ENCODE data around the gene NT5M. TPM values are rescaled to one million over a fixed set of nuclear protein-coding genes. Genes with fewer than 3 reads are reported as not detected.
A peak's percentile ranks its signal among the peaks of the same experiment; 100 is the strongest.
"Not testable (repeated sequence)": the region's sequence is repeated elsewhere in the genome, so short reads cannot be mapped to it uniquely, and the experiment has no call there.

NT5M gene
- total and polyA plus RNA-seq, 9 of the 15 experiments (the other 6 are each of a cell fraction or from before 2014, with no cell fraction given): 0.24 to 10.1 (median 3.4) TPM

DNA sequence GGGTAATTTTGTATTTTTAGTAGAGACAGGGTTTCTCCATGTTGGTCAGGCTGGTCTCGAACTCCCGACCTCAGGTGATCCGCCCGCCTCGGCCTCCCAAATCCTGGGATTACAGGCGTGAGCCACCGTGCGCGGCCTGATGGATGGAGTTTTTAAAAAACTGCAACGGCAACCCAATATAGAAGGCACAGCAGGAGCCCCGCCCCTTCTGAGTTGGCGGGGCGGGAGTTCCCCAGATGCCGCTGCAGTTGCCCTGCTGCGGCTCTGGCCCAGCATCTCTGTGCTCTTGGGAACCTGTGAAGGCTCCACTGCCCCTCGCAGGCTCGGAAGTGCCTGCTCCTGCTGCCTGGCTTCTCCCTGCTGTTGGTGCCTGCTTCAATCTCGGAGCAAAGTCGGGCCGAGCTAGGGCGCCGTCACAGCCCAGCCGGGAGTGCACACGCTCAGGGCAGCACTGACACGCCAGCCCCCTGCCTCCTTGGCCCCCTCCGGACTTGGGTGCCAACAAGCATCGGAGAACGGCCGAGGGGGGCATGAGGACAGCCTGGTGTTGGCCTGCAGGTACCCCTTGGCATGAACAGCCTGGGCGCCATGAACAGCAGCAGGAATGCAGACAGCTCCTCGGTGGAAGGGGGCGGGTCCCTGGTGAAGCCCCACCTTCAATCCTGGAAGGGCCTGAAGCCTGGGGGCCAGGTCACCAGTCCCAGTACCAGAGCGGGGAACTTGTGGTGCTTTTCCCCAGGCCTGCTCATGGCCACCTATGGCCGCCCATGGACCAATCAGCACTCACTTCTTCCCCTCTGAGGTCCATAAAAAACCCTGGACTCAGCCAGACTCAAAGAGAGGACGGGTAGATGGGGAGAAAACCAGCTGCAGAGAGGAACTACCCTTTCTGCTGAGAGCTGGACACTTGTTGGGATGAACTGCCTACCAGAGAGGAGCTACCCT is 2.3 kb upstream of the NT5M start:
- H3K79me2 ChIP-seq (ENCODE audit: control insufficient read depth, insufficient read depth, low read length): peaks cover 35% of the 10 kb centered on the region
- BruUV-seq (replicated peaks): no TSS peak
- no peaks in the 10 kb centered on the region for H3K27me3 ChIP-seq (ENCODE audit: control insufficient read depth in 2 of 2, insufficient read depth in 2 of 2, low read length in 2 of 2)
- DNase-seq (ENCODE audit: extremely low read depth in 1 of 4, low spot score in 3 of 4) (no peak), ATAC-seq (no peak), FAIRE-seq (no peak)
- 97% methylated on average over 16 of the region's 35 CpGs for WGBS (ENCODE audit: insufficient coverage, low coverage, missing lambda C conversion rate)
- no peaks in the 10 kb centered on the region for H4K20me1 ChIP-seq (replicated peaks; ENCODE audit: control insufficient read depth, insufficient read depth, low read length)
- no peaks in the 10 kb centered on the region for H3K9me3 ChIP-seq (replicated peaks; ENCODE audit: control insufficient read depth, insufficient read depth, low read depth, low read length)
- in situ Hi-C loops (cut with MboI): no loop called here
- no peaks in the 10 kb centered on the region for H3K9me1 ChIP-seq (ENCODE audit: control insufficient read depth, insufficient read depth, low read length)
- peaks cover 12 to 15% of the 10 kb centered on the region in 2 experiments; a peak in 4 of 5 replicates for H3K4me1 ChIP-seq (replicated peaks in 1 of 2; ENCODE audit: control insufficient read depth in 2 of 2, insufficient read depth in 2 of 2, low read length in 2 of 2)
- no peak for TF ChIP-seq ZNF561 (CRISPR knock-in tag; conservative IDR thresholded peaks at IDR 0.05)
- TF ChIP-seq, protein P1, sequence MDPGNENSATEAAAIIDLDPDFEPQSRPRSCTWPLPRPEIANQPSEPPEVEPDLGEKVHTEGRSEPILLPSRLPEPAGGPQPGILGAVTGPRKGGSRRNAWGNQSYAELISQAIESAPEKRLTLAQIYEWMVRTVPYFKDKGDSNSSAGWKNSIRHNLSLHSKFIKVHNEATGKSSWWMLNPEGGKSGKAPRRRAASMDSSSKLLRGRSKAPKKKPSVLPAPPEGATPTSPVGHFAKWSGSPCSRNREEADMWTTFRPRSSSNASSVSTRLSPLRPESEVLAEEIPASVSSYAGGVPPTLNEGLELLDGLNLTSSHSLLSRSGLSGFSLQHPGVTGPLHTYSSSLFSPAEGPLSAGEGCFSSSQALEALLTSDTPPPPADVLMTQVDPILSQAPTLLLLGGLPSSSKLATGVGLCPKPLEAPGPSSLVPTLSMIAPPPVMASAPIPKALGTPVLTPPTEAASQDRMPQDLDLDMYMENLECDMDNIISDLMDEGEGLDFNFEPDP (CRISPR knock-in tag; IDR thresholded peaks at IDR 0.05): no peak
- no peak for TF ChIP-seq SNIP1 (IDR thresholded peaks at IDR 0.05; ENCODE audit: low read depth)
- no peak for TF ChIP-seq TCF3 (CRISPR knock-in tag; IDR thresholded peaks at IDR 0.05)
- peak; percentile 76 for TF ChIP-seq ZBTB33 (CRISPR knock-in tag; IDR thresholded peaks at IDR 0.05)
- no peak for TF ChIP-seq HIVEP1 (CRISPR knock-in tag; IDR thresholded peaks at IDR 0.05)
- H2AFZ ChIP-seq (ENCODE audit: low read depth, low read length): no peak overlapping the region
- H3K4me3 ChIP-seq: no peak overlapping the region
- H3K9ac ChIP-seq (ENCODE audit: insufficient read depth in 1 of 2, low read depth in 2 of 2, low read length in 2 of 2): peak overlapping the region in 1 of 2 experiments; percentile 37; a peak in 1 of 4 replicates
- ChIA-PET CTCF (ENCODE audit: low intra/inter-chr PET ratio) (no interaction called here), POLR2A (interaction anchor here (0.6 to 1.0 kb wide), 2 partner anchors 28 to 283 kb away, joined by 3 read pairs; no protein-coding TSS in a partner anchor)
- H3K27ac ChIP-seq (ENCODE audit: extremely low read depth, low read depth, low read length): no peak overlapping the region
- H3K4me2 ChIP-seq (ENCODE audit: insufficient read depth, low read length): no peak overlapping the region
- H3K36me3 ChIP-seq (ENCODE audit: control insufficient read depth, insufficient read depth, low read length): no peaks in the 10 kb centered on the region; the same call in 2 of the 3 replicates
- intact Hi-C loops (cut with micrococcal nuclease): no loop called here

- BruUV-seq (replicated peaks); H2AFZ ChIP-seq (ENCODE audit: low read depth, low read length); H4K20me1 ChIP-seq (replicated peaks; ENCODE audit: control insufficient read depth, insufficient read depth, low read length); H3K27me3 ChIP-seq (ENCODE audit: control insufficient read depth in 2 of 2, insufficient read depth in 2 of 2, low read length in 2 of 2); H3K4me2 ChIP-seq (ENCODE audit: insufficient read depth, low read length); H3K27ac ChIP-seq (ENCODE audit: extremely low read depth, low read depth, low read length); DNase-seq (ENCODE audit: extremely low read depth in 1 of 4, low spot score in 3 of 4); H3K4me3 ChIP-seq; intact Hi-C loops (cut with micrococcal nuclease); CTCF ChIA-PET (ENCODE audit: low intra/inter-chr PET ratio); FAIRE-seq; ATAC-seq; H3K36me3 ChIP-seq (ENCODE audit: control insufficient read depth, insufficient read depth, low read length); H3K9me3 ChIP-seq (replicated peaks; ENCODE audit: control insufficient read depth, insufficient read depth, low read depth, low read length); H3K9me1 ChIP-seq (ENCODE audit: control insufficient read depth, insufficient read depth, low read length); in situ Hi-C loops (cut with MboI): not testable (repeated sequence)
- POLR2A ChIA-PET: interaction anchor here (0.6 kb wide), 1 partner anchor 27 kb away, joined by 3 read pairs; no protein-coding TSS in a partner anchor
- Histone ChIP-seq H3K4me1 (replicated peaks in 1 of 2; ENCODE audit: control insufficient read depth in 2 of 2, insufficient read depth in 2 of 2, low read length in 2 of 2) (peaks cover 18 to 22% of the 10 kb centered on the region in 2 experiments; a peak in 4 of 5 replicates), H3K9ac (ENCODE audit: insufficient read depth in 1 of 2, low read depth in 2 of 2, low read length in 2 of 2) (peak overlapping the region in 1 of 2 experiments; percentile 37; a peak in 1 of 4 replicates), H3K79me2 (ENCODE audit: control insufficient read depth, insufficient read depth, low read length) (peaks cover 39% of the 10 kb centered on the region)
- WGBS (ENCODE audit: insufficient coverage, low coverage, missing lambda C conversion rate): 96% methylated on average over 11 of the region's 11 CpGs
These were observed 1.5 kb upstream of the NT5M start for GRCh38 chr17:17301659-17302058.

All from K562 (cell line).